Subcutaneous adipose tissue (tissue), 4 donors: Measurements from ENCODE around the gene GABBR1. TPM values are rescaled to one million over a fixed set of nuclear protein-coding genes. Genes with fewer than 3 reads are reported as not detected.

Experiments
- total RNA-seq, 4 donors: library from RNA; depleted of rRNA; stranded (reverse); fragments of >200 nt; gene quantifications; one replicate each; pipeline ENCODE4 v1.1.0, GENCODE V29; 2016
- TF ChIP-seq, protein P1 (sequence below): fragments of 450-650 bp; IDR thresholded peaks from one replicate; pipeline ENCODE4 v1.5.1; 2016; ENCODE audit warnings: low read depth, mild to moderate bottlenecking, control low read depth, antibody characterized with exemption, moderate library complexity

Gene GABBR1
- total RNA-seq, 4 donors from 2014 or later: 20.6 to 31.0 (median 25.0) TPM

DNA sequence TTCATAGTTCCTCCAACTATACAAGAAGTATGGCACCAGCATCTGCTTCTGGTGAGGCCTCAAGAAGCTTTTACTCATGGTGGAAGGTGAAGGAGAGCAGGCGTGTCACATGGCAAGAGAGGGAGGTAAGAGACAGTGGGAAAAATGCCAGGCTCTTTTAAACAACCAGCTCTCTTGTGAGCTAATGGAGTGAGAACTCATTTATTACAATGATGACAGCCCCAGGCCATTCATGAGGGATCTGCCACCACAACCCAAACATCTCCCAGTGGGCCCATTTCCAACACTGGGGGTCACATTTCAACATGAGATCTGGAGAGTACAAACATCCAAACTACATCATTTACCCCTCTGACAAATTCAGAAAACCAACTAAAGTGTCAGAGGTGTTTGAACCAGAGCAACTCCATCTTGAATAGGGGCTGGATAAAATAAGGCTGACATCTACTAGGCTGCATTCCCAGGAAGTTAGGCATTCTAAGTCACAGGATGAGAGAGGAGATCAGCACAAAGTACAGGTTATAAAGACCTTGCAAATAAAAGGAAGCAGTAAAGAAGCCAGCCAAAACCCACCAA lies 71.3 kb downstream of the GABBR1 start:
- TF ChIP-seq, protein P1, sequence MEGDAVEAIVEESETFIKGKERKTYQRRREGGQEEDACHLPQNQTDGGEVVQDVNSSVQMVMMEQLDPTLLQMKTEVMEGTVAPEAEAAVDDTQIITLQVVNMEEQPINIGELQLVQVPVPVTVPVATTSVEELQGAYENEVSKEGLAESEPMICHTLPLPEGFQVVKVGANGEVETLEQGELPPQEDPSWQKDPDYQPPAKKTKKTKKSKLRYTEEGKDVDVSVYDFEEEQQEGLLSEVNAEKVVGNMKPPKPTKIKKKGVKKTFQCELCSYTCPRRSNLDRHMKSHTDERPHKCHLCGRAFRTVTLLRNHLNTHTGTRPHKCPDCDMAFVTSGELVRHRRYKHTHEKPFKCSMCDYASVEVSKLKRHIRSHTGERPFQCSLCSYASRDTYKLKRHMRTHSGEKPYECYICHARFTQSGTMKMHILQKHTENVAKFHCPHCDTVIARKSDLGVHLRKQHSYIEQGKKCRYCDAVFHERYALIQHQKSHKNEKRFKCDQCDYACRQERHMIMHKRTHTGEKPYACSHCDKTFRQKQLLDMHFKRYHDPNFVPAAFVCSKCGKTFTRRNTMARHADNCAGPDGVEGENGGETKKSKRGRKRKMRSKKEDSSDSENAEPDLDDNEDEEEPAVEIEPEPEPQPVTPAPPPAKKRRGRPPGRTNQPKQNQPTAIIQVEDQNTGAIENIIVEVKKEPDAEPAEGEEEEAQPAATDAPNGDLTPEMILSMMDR: no peak

DNA sequence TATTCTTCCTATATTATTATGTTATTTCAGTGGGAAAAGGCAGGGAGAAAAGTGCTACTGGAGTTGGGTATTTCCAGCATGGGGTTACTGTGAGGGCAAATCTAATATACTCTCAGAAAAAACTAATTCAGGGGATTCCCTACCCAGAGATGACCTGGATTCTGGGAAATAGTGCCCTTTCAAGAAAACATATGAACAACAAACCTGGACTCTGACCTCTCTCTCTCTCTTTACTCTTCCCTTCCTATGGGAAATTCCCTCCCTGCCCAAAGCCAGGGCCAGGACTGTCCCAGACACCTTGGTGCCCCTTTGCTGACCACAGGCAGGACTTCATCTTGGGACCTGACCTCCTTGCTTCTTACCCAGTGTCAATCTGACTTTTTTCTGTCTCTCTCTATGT lies 71.9 kb downstream of the GABBR1 start:
- TF ChIP-seq, protein P1: no peak

DNA sequence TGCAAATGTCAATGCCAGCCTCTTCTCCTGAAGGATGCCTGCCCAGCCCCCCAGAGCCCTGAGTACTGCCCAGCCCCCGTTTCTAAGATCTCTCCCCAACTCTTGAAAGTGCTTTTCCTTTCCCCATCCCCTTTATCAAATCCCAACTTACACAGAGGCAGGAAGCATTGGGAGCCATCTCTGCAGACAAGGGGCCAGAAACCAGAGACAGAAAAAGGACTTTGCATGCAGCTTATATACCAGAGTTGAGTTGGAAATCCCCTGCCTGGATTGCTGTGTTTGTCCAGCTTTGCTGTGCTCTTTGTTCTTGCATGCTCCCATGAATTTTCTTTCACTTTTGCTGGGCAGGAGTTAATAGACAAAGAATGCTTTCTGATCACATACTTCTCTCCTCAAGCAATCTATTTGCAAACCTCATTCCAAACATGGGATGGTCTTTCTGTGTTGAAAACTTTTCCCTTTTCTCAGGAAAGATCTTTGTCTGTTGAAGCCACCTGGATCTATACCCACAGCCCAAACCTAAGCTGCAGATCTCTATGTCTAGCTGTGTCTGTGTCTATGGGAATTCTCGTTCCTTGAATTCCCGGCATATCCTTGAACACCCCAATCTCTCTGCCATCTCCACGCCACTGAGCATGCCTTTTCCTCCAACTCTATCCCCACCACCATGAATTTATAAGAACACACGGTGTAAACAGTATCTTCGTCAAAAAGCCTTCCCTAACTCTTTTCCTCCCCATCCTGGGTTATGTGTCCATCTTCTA lies 73.3 kb downstream of the GABBR1 start, which contains the start of gene UBD:
TSS of gene UBD (minus strand) at position 209 of the 764 bp plus-strand sequence. CDS start at position 178, 31 bp downstream.
- TF ChIP-seq, protein P1: no peak

DNA sequence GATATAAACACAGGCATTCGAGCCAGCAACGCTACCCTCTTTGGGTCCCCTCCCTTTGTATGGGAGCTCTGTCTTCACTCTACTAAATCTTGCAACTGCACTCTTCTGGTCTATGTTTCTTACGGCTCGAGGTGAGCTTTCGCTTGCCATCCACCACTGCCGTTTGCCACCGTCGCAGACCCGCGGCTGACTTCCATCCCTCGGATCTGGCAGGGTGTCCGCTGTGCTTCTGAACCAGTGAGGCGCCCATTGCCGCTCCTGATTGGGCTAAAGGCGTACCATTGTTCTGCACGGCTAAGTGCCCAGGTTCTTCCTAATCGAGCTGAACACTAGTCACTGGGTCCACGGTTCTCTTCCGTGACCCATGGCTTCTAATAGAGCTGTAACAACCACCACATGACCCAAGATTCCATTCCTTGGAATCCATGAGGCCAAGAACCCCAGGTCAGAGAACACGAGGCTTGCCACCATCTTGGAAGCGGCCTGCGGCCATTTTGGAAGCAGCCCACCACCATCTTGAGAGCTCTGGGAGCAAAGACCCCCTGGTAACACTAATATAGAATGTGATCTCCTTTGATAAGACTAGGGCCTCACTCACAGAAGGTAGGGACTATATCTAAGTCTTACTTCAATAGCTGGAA lies 74.4 kb downstream of the GABBR1 start:
- TF ChIP-seq, protein P1: no peak

DNA sequence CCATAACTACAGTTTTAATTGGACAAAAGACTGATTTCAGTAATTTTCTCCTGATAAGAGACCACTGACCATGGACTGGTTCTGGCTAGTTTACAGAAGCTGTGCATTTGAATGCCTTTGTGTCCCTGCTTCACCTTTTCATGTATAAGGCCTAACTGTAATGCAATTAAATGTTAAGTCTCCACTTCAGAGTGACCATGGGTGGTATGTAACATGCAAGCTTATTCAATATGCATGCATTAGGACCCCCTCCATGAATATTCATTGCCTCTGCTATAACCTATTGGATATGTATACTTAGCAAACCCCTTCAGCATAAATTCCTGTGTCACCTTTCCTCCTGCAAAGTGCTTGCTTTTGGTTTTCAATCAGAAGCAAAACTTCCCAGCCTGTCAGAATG lies 75.7 kb downstream of the GABBR1 start:
- TF ChIP-seq, protein P1: no peak

DNA sequence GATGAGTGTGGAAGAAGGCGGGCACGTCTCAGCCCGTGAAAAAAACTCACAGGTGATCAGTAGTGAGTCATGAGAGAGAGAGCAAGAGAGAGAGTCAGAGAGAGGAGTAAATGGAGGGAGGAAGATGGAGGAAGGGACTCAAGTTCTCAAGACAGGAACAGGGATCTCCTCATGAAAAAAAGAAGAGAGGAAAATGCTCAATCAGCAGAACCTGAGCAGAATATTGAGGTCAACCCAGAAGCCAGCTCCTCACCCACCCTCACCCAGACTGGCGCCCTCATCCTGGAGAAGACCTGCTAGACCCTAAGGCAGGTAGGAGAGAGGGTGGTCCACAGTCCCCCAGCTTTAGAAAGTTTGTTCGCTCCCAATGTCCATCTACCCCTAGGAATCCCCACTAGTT lies 78.2 kb downstream of the GABBR1 start:
- TF ChIP-seq, protein P1: no peak
